Heart left ventricle (tissue), 16 donors: ENCODE results near the gene MEIKIN. TPM values are rescaled to one million over a fixed set of nuclear protein-coding genes. Genes with fewer than 3 reads are reported as not detected.

Source experiments
- ATAC-seq, 4 donors: fragments of 200-7000 bp; cut with Tn5 transposase; one replicate each; pipeline ENCODE4 v1.9.1; 2020 to 2022; ENCODE audit warnings: moderate library complexity in 4 of 4, mild to moderate bottlenecking in 3 of 4, moderate number of reproducible peaks in 1 of 4
- DNase-seq, 5 donors: peaks; one replicate each; pipeline ENCODE4 v3.0.0-alpha.2; 2020
- H3K27ac ChIP-seq, 12 donors: fragments of 200-600 bp; sonication (generic) in 4 of 12; one replicate each; pipeline versions ENCODE4 v1.5.0 to v1.8.0; 2016 to 2022; ENCODE audit warnings: mild to moderate bottlenecking in 2 of 12
- H3K27me3 ChIP-seq, 9 donors: fragments of 200-600 bp; sonication (generic) in 2 of 9; one replicate each; pipeline versions ENCODE4 v1.5.1 to v1.8.0; 2016 to 2022; ENCODE audit warnings: mild to moderate bottlenecking in 3 of 9
- H3K36me3 ChIP-seq, 9 donors: fragments of 200-600 bp; sonication (generic) in 2 of 9; one replicate each; pipeline versions ENCODE4 v1.5.0 to v1.8.0; 2018 to 2022; ENCODE audit warnings: mild to moderate bottlenecking in 2 of 9
- H3K4me1 ChIP-seq, 12 donors: fragments of 200-600 bp; sonication (generic) in 4 of 12; one replicate each; pipeline versions ENCODE4 v1.5.0 to v1.8.0; 2016 to 2022; ENCODE audit warnings: mild to moderate bottlenecking in 3 of 12
- H3K4me3 ChIP-seq, 12 donors: fragments of 200-600 bp; sonication (generic) in 4 of 12; one replicate each; pipeline versions ENCODE4 v1.5.0 to v1.8.0; 2017 to 2022; ENCODE audit warnings: mild to moderate bottlenecking in 9 of 12, moderate library complexity in 4 of 12
- H3K9me3 ChIP-seq, 12 donors: fragments of 200-600 bp; sonication (generic) in 4 of 12; one replicate each; pipeline versions ENCODE4 v1.5.0 to v1.8.0; 2016 to 2022; ENCODE audit warnings: mild to moderate bottlenecking in 1 of 12
- CTCF ChIP-seq, 12 donors: fragments of 200-600 bp; sonication (generic) in 4 of 12; IDR thresholded peaks; one replicate each; pipeline versions ENCODE4 v1.5.0 to v1.8.0; 2018 to 2022; ENCODE audit warnings: antibody characterized with exemption in 12 of 12, mild to moderate bottlenecking in 5 of 12
- POLR2A ChIP-seq, 2 donors: fragments of 450-650 bp; IDR thresholded peaks; one replicate each; pipeline ENCODE4 v1.6.1; 2017; ENCODE audit warnings: antibody characterized with exemption in 2 of 2, mild to moderate bottlenecking in 2 of 2, moderate library complexity in 2 of 2
- WGBS, 4 donors: extraction: QIAGEN DNeasy Blood & Tissue Kit in 2 of 4; methylation state at CpG; one replicate each; pipeline versions ENCODE4 v1.1.5 to v1.1.7; 2013 to 2018; 5-methylcytosine and 5-hydroxymethylcytosine counted together
- intact Hi-C, 10 donors: fragments of 100-400 bp; cut with DNase I; formaldehyde crosslinking; loops; one replicate each; pipeline versions ENCODE4 v1.11.1 to v1.14.2; 2022
- polyA plus RNA-seq, 2 donors: library from polyadenylated mRNA; stranded (reverse); fragments of 200-250 nt; gene quantifications; one replicate each; pipeline ENCODE4 v1.2.3, GENCODE V29; 2013
- total RNA-seq, 9 donors: library from RNA; depleted of rRNA in 2 of 9; stranded (reverse); fragments of >200 nt in 2 of 9; fragmentation: NEBNext Ultra II Directional in 3 of 9; extraction: Animal tissue kit (Norgen Biotek cat#: 25700) in 3 of 9; gene quantifications; one replicate each; pipeline versions ENCODE4 v1.1.0 to v1.2.4, GENCODE V29; 2016 to 2023
- donor health status: ischemic (EF 13 %, LVEDD 7.1; RV severe dilation, severe dysfunction).
- donor health status: healthy with polysubstance abuse.
- donor health status: DM: no; HTN: yes; CAD: no.
- donor health status: DM: no; HTN: no; CAD: no.
- donor health status: ischemic (EF 25% LVEDD 6.9; RV normal size, moderate dysfunction).
- donor health status: ischemic (EF 25% LVEDD 5.7; RV mildly dilated, moderate dysfunction).
- donor health status: healthy.
- donor health status: DM: yes; HTN: yes; CAD: no.
- donor health status: ischemic (EF 35%, LVEDD 5.7; RV mildly dilated, moderate dysfunction).
- donor health status: nonischemic (EF 11% LVEDD 7.7; RV severe dilation, severe dysfunction).
- donor health status: DM: yes; HTN: yes; CAD: no.
- donor health status: PGD.
- donor health status: ischemic (EF 29% LVEDD 5.4; RV normal size, mild dysfunction).
- donor health status: nonischemic (EF 23%, LVEDD 6.1; RV moderate dilation, normal function).

Gene MEIKIN
- total and polyA plus RNA-seq, 11 donors = 0.07 to 0.63 TPM; not detected in 9

- Histone ChIP-seq H3K4me3 (peak within 1 kb of the TSS; percentile 86 to 99 (median 97)), H3K4me1 (peaks cover 0 to 46% (median 30%) of the 10 kb centered on the region in 12 donors), H3K36me3 (peaks cover 0 to 6% (median 0%) of the 10 kb centered on the region in 9 donors), H3K27ac (peak within 1 kb of the TSS; percentile 97 to 100 (median 99)), H3K9me3 (no peaks in the 10 kb centered on the region), H3K27me3 (no peaks in the 10 kb centered on the region)
- peak; percentile 97 to 98 (median 98) for ATAC-seq
- DNase-seq = peak; percentile 100
- TF ChIP-seq POLR2A (IDR thresholded peaks at IDR 0.05) (peak; percentile 86 to 97), CTCF (IDR thresholded peaks at IDR 0.05) (peak in 3 of 12 donors; percentile 14 to 26 (median 20))
- WGBS, 4 donors = 0 to 1% (median 0%) methylated on average over 27 to 79 of the region's 79 CpGs
- intact Hi-C loops = loop anchor here (1.0 to 10.0 kb wide), 12 partner anchors 40 to 625 kb away; partner anchors contain the start of genes RAPGEF6 (in 8 of the 10) and LYRM7 (in 1 of the 10)
These were observed 148.4 kb downstream of the MEIKIN start, which contains the start of gene FNIP1 for GRCh38 chr5:131796793-131797693. Gene FNIP1, minus strand, starts transcription at chr5:131797017. Its CDS starts 96 bp downstream, at chr5:131796921.

DNA sequence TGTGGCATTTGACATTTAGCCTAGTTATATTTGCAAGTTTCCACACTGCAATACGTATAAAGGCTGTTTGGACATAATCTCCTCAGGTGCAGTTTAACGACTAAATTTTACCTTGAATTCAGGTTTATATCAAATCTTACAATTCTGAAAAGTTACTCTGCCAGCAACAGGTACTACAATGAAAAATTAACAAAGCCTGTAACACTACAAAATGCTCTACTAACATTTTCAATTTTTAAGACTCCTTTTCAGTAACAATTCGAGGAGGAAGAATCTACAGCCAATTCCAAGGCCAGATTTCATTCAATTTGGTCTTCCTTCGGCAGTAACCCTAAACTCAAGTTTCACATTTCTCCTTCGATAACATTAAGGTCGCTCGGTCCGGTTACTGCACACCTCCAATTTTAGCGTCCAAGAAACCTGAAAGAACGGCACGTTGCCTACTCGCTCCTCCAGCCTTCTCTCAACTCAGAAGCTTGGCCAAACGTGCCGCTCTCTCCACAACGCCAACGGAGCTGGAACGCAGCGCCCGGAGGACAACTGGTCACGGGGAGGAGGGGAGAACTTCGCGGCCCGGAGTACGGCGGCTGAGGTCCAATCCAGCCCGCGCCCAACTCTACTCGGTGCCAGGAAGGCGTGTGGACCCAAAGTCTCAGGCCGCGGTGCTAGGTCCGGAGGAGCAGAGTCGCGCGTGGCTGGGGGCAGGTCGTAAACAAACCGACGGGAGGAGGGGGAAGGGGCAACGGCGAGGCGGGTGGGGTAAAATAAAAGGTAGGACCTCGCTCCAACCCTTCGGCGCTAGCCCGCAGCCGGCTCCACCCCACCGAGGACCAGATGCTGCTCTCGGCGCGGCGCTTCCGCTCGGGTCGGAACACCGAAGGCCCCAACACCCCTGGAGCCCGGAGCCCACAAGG, 149.3 kb downstream of the MEIKIN start:
- no peak for TF ChIP-seq POLR2A (IDR thresholded peaks at IDR 0.05)
- TF ChIP-seq CTCF (IDR thresholded peaks at IDR 0.05) = no peak
- Histone ChIP-seq H3K27ac (peak overlapping the region; percentile 97 to 100 (median 99)), H3K4me3 (peak overlapping the region; percentile 86 to 99 (median 97)), H3K27me3 (no peaks in the 10 kb centered on the region), H3K9me3 (no peaks in the 10 kb centered on the region), H3K36me3 (peaks cover 0 to 6% (median 0%) of the 10 kb centered on the region in 9 donors), H3K4me1 (peaks cover 0 to 55% (median 37%) of the 10 kb centered on the region in 12 donors)
- intact Hi-C loops = loop anchor here (2.0 to 10.0 kb wide), 11 partner anchors 39 to 624 kb away; partner anchors contain the start of genes RAPGEF6 (in 7 of the 10) and LYRM7 (in 1 of the 10)
- ATAC-seq (peak; percentile 44 to 78 (median 70)), DNase-seq (peak; percentile 74 to 90 (median 87))
- WGBS, 4 donors = 1% methylated on average over 41 to 56 of the region's 56 CpGs

GRCh38 chr5:131795228-131795627, 150.2 kb downstream of the MEIKIN start:
- peaks cover 0 to 6% (median 0%) of the 10 kb centered on the region in 9 donors for H3K36me3 ChIP-seq
- DNase-seq (no peak), ATAC-seq (no peak)
- intact Hi-C loops = loop anchor here (5.0 to 10.0 kb wide), 10 partner anchors 38 to 623 kb away; partner anchors contain the start of genes RAPGEF6 (in 4 of the 10) and LYRM7 (in 1 of the 10)
- H3K9me3 ChIP-seq = no peaks in the 10 kb centered on the region
- WGBS, 4 donors = 29 to 53% (median 43%) methylated on average over 6 of the region's 6 CpGs
- no peaks in the 10 kb centered on the region for H3K27me3 ChIP-seq
- peaks cover 0 to 63% (median 40%) of the 10 kb centered on the region in 12 donors for H3K4me1 ChIP-seq
- peak overlapping the region in 10 of 12 donors; percentile 98 to 100 (median 99) for H3K27ac ChIP-seq
- H3K4me3 ChIP-seq = peak overlapping the region in 11 of 12 donors; percentile 86 to 99 (median 97)
- TF ChIP-seq CTCF (IDR thresholded peaks at IDR 0.05) (no peak), POLR2A (IDR thresholded peaks at IDR 0.05) (no peak)
